Stimulated activated CD8-positive, alpha-beta memory T cell treated with anti-CD3 and anti-CD28 coated beads, Interleukin-7, amount 100 ng/mL, for 48 hours (primary cell): ENCODE measurements around the gene SLC12A7.
"Not testable (repeated sequence)": the region's sequence is repeated elsewhere in the genome, so short reads cannot be mapped to it uniquely, and the experiment has no call there.

Source experiments
- DNase-seq, 2 donors: peaks; one replicate each; pipeline ENCODE4 v3.0.0-alpha.2; 2020; ENCODE audit warnings: low read depth in 1 of 2; ENCODE audit errors: extremely low read depth in 1 of 2

Gene SLC12A7

DNA sequence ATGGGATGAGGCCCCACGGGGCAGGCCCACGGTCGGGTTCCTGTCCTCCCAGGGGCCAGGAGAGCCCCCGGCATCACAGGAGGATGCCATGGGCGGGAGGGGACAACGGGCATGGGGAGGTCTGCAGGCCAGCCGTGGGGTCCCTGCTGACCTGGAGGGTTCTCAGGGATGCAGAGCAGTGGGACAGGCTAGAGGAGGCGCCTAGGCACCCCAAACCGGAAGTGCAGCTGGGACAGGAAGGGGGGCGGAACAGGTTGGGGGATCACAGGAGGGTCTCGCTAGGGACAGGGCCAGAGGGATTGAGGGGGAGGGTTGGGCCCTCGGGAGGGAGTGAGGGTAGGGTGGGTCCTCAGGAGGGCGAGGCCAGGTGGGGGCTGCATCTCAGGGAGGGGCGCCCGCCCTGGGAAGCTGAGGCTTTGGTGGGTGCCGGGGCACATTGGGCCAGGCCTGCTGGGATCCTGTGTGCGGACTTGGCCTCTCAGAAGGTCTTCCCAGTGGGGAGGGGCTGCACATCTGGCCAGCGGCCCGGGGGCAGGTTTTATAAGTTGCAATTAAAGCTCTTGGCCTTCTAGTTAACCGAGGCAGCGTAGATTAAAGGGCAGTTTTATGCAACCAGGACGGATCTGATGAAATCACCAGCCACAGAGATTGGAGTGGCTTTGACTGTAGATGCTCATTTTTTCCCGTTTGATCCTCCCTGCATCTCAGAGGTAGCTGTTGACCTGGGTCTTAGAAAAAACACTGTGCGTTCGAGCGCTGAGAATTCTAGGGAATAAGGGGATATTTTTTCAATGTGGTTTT, 83.2 kb downstream of the SLC12A7 start:
- DNase-seq = no peak

DNA sequence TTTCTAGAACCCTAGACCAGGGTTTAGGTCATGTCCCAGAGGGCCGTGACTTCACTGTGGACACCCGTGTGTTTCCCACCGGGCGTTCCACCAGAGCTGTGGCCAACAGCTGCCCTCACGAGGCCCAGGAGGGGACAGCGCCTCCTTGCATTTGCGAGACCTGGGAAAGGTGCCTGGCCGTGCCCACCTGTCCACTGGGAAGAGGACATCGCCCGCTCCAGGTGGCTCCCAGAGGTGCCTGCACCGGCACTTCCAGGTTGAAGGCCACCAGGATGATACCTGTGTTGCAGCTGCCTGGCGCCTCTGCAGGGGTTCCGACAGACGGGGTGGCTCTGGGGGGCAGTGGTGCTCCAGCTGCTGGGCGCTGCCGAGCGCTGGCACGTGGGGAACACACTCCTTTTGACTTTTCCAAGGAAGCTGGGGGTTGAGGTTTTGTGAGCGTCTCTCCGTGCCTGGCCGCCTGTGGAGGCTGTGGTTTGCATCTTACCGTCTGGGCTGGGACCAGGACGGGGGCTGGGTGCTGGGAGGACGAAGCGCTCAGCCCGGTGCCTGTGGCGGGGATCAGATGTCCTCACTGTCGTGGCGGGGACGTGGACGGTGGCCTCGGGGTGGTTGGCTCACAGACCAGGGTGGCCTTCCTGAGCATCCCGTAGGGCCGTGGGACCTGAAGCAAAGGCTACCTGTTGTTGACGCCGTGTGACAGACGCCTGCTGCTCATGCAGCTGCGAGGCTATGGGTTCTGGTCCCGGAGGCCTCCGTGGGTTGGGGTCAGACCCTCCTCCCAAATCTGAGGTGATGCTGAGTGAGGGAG, 84.0 kb downstream of the SLC12A7 start:
- DNase-seq = no peak

DNA sequence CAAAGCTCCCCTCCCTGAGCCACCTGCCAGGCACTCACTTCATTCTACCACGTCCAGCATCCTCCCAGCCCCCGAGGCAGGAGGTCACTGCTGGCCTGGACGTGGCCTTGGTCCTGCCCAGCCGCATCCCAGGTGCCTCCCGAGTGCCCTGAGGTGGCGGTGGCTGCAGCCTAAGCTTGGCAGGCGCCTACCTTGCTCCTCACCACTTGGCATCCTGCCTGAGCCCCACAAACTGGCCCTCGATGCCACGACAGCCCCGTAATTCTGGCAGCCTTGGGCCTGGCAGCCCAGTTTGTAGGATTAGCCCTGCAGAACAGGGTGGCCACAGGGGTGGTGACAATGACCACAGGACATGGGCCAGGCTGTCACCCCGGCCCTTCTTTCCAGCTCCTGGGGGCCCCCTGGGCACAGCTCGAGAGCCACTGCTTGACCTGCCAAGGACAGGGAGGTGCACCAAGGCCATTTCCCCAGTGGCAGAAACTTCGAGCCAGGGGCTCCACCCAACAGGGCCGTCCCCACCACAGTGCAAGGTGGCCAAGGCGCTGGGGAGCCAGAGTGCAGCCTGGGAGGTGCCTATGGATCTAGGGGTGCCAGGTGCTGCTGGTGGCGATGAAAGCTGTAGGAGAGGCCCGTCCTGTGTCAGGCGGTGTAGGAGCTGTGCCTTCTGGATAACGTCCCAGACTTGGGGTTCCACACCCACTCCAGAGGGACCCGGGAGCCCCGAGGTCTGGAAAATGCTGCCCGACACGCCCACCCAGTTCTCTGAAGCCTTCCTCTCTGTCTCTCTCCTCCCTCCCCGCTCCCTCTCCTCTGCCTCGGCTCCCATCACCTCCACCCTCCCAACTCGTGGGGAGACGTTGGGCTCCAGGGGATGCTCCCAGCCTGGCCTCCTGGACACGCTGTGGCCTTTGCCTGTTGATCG, 84.9 kb downstream of the SLC12A7 start:
- no peak for DNase-seq

DNA sequence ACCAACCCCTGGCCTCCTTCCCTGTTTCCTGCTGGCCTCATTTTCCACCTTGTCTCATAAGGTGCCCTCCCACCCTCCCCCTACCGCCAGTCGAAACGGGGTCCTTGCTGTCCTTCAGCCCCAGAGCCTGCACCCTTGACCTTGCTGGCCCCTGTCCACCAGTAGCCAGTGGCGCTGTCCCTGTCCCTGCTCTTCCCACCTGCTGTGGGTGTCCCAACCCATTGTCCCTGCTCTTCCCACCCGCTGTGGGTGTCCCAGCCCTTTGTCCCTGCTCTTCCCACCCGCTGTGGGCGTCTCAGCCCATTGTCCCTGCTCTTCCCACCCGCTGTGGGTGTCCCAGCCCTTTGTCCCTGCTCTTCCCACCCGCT, 89.9 kb downstream of the SLC12A7 start:
- DNase-seq = not testable (repeated sequence)

DNA sequence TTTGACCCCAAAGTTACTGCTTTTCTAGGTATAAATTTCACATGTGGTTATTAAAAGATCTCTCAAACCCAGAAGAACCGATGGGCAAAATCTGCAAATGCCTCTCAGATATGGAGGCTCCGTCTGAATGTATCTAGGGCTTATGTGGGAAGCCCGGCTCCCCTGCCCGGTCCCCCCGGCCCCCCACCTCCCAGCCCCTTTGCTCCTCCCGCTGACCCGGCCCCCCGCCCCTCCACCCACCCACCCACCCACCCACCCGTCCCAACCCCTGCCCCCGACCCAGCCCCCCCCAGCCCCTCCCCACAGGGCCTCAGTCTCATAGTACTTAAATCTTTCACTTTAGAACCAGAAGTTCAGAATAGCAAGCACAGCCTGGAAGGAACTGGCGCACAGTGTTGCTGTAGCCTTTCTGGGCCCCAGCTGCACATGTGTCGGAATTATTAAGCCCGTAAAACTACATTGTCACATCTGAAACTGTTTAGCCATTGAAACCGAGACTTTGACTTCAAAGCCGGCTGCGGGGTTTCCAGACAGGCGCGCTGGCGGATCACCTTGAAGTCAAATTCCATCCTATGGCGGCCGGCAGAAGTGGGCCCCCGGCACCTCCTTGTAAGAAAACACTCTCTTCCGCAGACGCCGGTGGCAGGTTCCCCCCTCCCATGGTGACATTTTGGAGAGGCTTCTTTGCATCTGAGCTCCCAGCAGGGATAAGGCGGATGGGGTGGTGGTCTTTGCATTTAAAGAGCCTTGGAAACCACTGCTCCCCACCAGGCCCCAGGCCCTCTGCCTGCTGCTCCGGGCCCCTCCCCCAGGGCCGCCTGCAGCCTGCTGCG, 90.5 kb downstream of the SLC12A7 start:
- DNase-seq = no peak

DNA sequence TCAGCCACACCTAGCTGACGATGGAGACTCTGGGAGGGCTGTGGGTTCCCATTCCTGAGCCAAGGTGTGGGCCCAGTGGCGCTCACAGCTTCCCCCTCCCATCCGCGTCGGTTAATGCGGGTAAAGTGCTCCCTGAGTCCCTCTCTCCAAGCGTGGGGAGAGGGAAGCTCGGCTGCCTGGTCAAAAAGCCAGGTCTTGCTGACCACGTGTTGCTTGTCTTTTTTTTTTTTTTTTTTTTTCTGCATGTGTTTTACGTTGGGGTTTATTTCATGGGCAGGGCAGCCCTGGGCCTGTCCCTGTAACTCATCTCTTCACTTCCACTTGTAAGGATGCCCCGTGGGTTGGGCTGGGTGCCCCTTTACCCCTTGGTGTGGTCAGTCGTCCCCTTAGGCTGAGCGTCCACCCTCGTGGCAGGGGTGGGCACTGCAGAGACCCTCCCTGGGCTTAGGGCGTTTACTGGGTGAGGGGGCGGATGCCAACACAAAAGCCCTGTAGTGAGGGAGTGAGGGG, 91.4 kb downstream of the SLC12A7 start:
- no peak for DNase-seq

DNA sequence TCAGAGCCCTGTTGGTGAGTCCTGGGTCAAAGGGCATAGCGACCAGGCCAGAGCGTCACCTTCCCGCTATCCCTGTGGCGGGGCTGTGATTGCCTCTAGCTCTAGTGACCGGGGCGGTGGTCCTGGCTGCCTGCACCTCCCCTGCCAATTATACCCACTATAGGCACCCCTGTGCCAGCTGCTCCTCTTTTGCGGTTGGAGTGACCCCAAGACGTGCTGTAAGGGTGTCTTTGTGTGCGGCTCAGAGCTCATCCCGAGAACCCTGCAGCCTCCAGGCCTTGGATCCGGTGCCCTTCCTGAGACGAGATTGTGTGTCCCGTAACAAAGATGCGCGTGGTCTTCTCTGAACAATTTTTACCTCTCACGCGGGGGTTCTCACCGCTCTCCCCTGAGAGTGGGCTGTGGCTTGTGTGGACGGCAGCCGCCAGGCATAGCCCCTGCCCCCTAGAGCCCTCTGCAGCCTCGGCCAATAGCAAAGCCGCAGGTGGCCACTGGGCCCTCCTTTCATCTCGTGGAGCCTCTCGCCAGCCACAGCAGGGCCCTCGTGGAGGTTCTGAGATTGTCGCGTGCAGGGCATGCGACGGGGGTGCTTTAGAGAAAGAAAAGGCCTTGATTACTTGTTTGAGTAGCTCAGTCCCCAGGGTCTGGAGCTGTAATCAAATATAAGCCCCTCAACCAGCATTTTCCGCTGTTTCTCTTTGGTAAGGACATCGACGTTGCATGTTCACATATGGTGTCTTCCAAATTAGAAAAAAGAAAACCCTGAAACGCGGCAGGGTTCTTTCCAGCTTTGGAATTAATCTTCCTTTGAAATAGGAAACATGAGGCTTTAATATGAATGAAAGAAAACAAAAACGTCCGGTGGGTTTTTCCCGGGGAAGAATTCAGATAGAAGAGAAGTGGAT, 92.6 kb downstream of the SLC12A7 start:
- no peak for DNase-seq

DNA sequence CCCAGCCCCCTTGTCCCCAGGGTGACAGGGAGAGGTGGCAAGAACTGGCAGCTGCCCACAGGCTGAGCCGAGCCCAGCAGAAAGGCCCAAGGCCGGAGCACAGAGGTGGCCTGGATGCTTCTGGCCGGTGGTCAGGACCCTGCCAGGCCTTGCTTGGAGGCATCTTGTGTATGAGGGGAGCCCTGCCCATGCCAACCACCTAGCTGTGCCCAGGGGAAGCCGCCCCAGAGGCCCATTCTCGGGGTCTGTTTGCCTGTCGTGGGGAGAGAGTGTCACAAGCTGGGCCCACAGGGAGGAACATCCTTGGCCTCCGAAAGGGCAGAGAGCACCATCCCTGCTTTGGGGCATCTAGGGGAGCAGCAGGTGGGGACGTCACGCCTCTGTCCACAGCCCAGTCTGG, 93.3 kb downstream of the SLC12A7 start:
- DNase-seq = no peak

DNA sequence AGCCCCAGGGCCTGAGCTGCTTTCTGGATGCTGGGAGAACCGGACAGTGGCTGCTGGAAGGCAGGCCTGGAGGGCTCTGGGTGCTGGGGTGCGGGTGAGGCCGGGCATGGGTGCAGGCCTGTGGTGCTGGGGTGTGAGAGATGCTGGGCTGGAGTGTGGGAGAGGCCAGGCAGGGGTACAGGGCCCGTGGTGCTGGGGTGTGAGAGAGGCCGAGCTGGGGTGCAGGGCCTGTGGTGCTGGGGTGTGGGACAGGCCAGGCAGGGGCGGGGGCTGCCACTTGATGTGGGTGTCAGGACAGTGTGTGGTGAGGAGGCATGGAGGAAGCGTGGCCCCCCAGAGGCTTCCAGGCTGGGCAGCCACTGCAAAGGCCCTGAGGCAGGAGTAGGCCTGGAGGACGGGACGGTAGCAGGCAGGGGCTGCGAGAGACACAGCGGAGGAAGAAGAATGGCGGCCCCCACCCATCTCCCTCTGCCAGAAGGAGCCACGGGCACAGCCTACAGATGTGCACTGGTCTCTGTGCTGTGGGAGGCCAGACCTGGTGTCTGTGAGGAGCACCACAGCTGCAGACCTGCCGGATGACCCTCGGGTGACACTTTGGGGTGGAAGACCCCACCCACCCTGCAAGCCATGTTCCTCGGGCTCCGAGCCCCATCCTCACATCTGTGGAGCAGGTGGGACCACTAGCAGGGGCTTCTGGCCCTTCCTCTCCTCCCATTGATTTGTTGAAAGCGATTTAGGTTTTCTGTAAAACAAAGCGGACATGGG, 94.0 kb downstream of the SLC12A7 start:
- no peak for DNase-seq

DNA sequence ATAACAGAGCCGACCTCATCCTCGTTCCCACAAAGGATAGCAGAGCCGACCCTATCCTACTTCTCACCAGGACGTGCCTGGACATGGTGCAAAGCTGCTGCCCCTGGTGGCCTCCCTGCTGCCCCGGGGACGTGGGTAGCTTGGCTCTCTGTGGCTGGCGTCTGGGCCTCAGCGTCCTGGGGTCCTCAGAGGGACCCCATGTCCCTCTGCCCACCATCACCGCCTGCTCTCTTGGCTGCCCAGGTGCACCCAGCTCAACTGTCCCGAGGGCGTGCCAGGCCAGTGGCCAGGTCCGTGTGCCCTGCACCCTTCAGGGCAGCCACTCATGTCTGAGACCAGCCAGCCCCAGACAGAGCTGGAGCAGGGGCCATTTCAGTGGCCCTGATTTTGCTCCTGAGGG, 94.8 kb downstream of the SLC12A7 start:
- no peak for DNase-seq

DNA sequence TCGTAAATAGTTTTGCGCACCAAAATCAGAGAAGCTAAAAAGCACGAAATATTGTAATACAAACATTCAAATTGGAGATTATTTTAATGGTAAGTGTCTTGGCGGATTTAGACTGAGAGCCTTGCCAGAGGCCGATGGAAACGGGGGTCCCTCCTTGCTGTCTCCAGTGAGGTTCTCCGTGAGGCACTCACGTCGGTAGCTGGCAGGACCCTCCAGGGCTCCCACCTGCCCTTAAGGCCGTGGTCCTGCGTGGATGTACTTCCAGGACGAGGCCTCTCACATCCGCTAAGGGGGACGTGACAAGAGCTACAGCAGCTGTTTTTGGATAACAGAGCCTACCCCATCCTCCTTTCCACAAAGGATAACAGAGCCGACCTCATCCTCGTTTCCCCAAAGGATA, 95.4 kb downstream of the SLC12A7 start:
- DNase-seq = no peak

DNA sequence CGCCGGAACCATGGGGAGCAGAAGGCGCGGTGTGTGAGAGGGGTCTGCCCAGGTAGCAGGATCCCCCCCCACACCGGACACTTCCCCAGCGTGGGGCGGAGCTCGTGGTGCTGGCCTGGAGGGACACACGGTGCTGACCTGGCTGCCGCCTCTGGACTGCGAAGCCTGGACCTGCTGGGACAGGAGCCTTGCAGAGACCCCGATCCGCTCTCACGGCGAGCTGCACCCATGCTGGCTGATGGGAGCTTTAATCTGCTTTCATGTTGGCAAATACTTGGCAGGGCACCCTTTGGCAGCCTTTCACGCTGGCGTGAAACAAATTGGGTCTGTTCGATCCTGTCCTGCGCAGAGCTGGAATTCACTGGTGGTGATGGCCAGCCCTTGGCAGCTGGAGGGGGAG, 95.8 kb downstream of the SLC12A7 start:
- DNase-seq = no peak

DNA sequence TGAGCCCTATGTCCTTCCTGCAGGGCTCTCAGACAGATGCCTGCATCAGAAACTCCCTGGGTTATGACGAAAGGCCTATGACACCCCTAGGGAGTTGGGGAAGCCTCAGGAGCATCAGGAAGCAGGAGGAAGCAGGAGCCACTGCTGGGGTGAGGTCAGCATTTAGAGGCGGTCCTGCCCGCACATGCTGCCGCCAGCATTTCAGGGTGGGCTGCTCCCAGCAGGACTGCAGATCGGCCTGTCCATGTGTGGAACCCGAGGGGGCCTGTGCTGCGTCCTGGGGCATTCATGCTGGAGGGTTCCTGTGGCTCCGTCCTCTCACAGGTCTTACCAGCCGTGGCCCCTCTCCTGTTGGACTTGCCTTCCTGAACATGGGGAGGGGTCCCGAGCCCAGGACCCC, 96.4 kb downstream of the SLC12A7 start:
- no peak for DNase-seq

DNA sequence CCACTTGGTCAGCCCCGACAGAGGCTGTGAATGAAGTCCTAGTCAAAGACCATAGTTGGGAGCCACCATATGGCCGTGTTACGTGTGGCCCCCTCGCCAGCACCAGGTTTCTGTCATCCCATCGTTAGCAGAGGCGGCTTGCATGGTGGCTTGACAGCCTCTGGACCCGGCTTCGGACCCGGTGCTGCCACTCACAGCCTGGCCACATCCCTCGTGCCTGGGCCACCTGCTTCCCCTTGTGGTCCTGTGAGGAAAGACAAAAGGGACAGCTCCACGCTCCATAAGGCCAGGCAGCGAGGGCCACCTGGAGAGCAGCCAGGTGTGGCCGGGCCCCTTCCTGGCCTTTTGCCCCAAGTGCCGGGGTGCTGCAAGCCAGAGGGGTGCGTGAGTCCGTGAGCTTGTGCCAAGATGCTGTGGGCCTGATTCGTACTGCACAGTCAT, 97.1 kb downstream of the SLC12A7 start:
- DNase-seq = no peak

DNA sequence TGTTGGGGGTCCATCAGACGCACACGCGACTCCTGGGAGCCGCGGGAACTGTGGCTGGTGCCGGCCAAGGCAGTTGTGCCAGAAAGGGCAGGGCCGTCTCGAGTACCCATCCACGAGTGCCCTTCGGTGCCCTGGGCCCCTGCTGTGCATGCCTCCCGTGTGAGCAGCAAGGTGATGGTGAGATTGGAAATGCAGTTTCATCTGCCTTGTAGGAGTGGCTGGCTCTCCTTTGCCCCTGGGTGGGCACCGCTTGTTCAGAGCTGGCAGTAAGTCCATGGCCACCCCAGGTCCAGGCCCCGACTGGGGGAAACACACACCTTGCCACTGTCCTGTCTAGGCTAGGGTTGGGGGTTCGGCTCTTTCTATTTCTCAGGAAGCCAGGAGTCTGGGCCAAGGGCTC, 97.5 kb downstream of the SLC12A7 start:
- DNase-seq = no peak

DNA sequence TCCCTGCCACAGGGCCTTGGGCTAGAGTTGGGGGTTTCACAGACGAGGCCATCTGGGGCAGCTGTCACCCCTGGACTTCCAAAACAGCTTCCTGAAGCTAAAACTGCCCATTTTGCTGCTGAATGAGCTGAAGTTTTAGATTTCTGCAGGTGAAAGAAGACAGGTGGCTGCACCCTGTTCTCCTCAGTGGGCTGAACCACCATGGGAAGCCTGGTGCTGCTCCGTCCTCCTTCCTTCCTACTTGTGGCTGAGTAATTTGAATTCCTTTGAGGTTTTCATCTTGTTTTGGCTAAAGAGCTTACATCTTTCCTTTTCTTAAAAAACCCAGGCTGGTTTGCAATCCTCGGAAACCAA, 97.9 kb downstream of the SLC12A7 start:
- DNase-seq = no peak

DNA sequence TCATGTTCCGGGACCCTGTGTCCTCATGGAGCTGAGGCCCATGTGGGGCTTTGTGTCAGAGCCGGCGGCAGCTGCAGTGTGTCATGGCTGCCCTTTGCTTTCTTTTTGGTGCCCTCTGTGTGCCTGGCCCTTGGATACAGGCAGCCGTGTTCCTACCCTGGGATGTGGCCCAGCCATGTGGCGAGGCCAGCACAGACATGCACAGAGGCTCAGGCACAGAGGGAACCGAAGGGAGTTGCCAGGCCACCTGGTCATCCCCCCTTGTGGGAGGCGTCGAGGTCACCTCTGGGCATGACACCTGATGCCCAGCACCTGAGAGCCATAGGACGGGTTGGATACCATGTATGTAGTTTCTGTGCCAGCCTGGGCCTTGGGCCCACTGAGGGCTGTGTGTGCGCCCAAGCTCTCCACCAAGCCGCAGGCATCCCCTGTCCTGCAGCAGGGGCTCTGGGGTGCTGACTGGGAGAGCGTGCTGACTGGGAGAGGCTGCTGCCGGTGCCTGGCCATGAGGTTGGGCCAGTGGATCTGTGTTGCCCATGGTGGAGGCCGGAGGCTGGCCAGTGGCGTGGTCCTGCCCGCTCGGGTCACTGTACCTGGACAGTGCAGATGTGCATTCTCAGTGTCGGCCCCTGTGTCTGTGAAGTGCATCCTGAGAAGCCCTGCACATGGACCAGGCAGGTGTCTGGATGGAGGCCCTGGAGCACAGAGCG, 98.5 kb downstream of the SLC12A7 start:
- DNase-seq = no peak

DNA sequence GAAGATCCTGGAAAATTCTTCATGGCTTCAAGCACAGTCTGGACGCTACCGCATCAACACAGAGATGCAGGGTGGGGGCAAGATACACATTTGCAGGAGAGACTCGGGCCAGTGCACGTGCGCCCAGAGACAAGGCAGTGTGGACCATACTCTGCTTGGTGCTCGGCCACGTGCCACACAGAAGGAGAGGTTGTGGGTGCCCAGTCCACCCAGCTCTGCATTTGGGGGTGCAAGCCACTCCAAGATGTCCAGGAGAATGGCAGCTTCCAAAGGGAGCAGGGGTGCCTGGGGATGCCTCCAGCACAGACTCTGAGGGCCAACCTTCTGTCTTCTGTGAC, 99.0 kb downstream of the SLC12A7 start:
- no peak for DNase-seq
